GM18498 (cell line): ENCODE results near the gene CD200R1.
"Not testable (repeated sequence)": the region's sequence is repeated elsewhere in the genome, so short reads cannot be mapped to it uniquely, and the experiment has no call there.

Source experiments
- ATAC-seq: cut with Tn5 transposase; IDR thresholded peaks from one replicate; pipeline ENCODE4 v1.9.1; 2021; ENCODE audit warnings: mild to moderate bottlenecking, moderate library complexity; ENCODE audit not compliant: unreplicated experiment

Gene CD200R1

GRCh38 chr3:112976001-112976400, 1.1 kb upstream of the CD200R1 start:
- no peak for ATAC-seq

- ATAC-seq: peak; percentile 25
Measured at GRCh38 chr3:112974178-112974517, 755 bp downstream of the CD200R1 start.

- peak; percentile 86 for ATAC-seq
Measured at GRCh38 chr3:112973325-112974177, 1.4 kb downstream of the CD200R1 start.

GRCh38 chr3:112972158-112972557, 2.7 kb downstream of the CD200R1 start:
- ATAC-seq: no peak

GRCh38 chr3:112967828-112968227, 7.1 kb downstream of the CD200R1 start:
- no peak for ATAC-seq

GRCh38 chr3:112967425-112967824, 7.5 kb downstream of the CD200R1 start:
- no peak for ATAC-seq

- ATAC-seq: no peak
Measured at GRCh38 chr3:112966633-112967032, 8.3 kb downstream of the CD200R1 start.

- no peak for ATAC-seq
Measured at GRCh38 chr3:112965656-112966055, 9.2 kb downstream of the CD200R1 start.

GRCh38 chr3:112963683-112964082, 11.2 kb downstream of the CD200R1 start:
- no peak for ATAC-seq

GRCh38 chr3:112958811-112959560, 15.9 kb downstream of the CD200R1 start:
- ATAC-seq: peak; percentile 79

- no peak for ATAC-seq
Measured at GRCh38 chr3:112956351-112956750, 18.6 kb downstream of the CD200R1 start.

GRCh38 chr3:112948346-112948838, 26.5 kb downstream of the CD200R1 start:
- no peak for ATAC-seq

- ATAC-seq: no peak
Measured at GRCh38 chr3:112931736-112932521, 43.0 kb downstream of the CD200R1 start.

GRCh38 chr3:112930771-112931170, 44.1 kb downstream of the CD200R1 start:
- no peak for ATAC-seq

GRCh38 chr3:112925969-112926368, 48.9 kb downstream of the CD200R1 start:
- no peak for ATAC-seq

GRCh38 chr3:112925560-112925959, 49.3 kb downstream of the CD200R1 start:
- no peak for ATAC-seq

GRCh38 chr3:112919541-112919940, 55.4 kb downstream of the CD200R1 start:
- not testable (repeated sequence) for ATAC-seq

- peak; percentile 97 for ATAC-seq
Measured at GRCh38 chr3:112908252-112908651, 66.7 kb downstream of the CD200R1 start.

GRCh38 chr3:112904786-112905185, 70.1 kb downstream of the CD200R1 start:
- ATAC-seq: no peak

- no peak for ATAC-seq
Measured at GRCh38 chr3:112900113-112900512, 74.8 kb downstream of the CD200R1 start.

GRCh38 chr3:112897791-112898190, 77.1 kb downstream of the CD200R1 start:
- ATAC-seq: no peak
